KBM-7 (cell line): Measurements from ENCODE around the gene ENOX1.

Source experiments
- DNase-seq: peaks from one replicate; pipeline ENCODE4 v3.0.0-alpha.2; 2015
- in situ Hi-C: fragments of 300-500 bp; cut with MboI; formaldehyde crosslinking; loops from 2 replicates; pipeline ENCODE4 v1.14.3; 2020; ENCODE audit warnings: low sequenced_read_pairs, low pct_unique_long_range_greater_than_20kb, mixed read lengths

Gene ENOX1

GRCh38 chr13:43757266-43757665 lies 29.5 kb downstream of the ENOX1 start:
- no peak for DNase-seq
- in situ Hi-C loops = no loop called here

- in situ Hi-C loops = no loop called here
- DNase-seq = no peak
Measured at GRCh38 chr13:43755844-43756243, 30.9 kb downstream of the ENOX1 start.

- in situ Hi-C loops = no loop called here
- no peak for DNase-seq
Measured at GRCh38 chr13:43751624-43752023, 35.1 kb downstream of the ENOX1 start.

- no peak for DNase-seq
- in situ Hi-C loops = no loop called here
Measured at GRCh38 chr13:43749503-43749902, 37.3 kb downstream of the ENOX1 start.

GRCh38 chr13:43744261-43745031 lies 42.3 kb downstream of the ENOX1 start:
- in situ Hi-C loops = no loop called here

GRCh38 chr13:43742911-43743310 lies 43.9 kb downstream of the ENOX1 start:
- in situ Hi-C loops = no loop called here
- DNase-seq = no peak

More at GRCh38 chr13:43744261-43745031, 42.3 kb downstream of the ENOX1 start:
- DNase-seq = no peak

DNA sequence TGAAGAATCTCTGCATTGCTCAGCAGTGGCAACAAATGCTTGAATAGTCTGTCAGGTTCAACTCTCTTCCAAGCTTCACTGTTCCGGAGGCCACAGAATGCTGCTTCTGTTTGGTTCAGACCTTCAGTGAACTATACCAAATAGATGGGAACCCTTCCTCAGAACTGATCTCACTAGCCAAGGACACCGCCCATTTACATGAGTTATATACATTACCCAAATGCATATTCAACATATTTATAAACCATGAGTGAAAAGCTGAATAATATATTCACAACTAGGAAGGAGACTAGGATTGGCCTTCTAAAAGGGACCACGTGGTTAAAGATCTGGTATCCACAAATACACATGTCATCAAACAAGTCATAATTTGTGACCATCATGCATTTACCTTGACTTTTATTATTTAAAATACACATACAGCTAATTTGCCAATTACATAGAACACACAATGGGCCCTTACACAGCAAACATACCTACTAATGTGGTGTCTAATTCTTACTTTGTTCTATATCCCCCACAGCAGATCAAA lies 49.3 kb downstream of the ENOX1 start:
- in situ Hi-C loops = no loop called here
- DNase-seq = no peak

DNA sequence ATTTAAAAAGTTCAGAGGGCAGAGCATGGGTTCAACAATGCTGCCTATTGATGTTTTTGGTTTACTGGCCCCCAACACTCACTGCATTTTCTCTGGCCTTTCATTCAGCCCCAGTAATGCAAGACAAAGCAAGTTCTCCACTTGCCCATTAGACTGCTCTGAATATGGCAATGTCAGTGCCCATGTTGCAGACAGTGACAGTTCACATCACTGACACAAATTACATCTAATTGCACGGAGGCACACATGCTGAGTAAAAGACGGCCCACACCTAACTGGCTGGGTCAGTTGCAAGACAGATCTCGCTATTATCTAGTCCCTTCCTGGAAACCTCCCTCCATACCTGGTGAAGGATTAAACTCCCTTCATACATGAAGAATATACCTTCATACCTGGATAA lies 54.0 kb downstream of the ENOX1 start:
- in situ Hi-C loops = no loop called here
- DNase-seq = no peak

DNA sequence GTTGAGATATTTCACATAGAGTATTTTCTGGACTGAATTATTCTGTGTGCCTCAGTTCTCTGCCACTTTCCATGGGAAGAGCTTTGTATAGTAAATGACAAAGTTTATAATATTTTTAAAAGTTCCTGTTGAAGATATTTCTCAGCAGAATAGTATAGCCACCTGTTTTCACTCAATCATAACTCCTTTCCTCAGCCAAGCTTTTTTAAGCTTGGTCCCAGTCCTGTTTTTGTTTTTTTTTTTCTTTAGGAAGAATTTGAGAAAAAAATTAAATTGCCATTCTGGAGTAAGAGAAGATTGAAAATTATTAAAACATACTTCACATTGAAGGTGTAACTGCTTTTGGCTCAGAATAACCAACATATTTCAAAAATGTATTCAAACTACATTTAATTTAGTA lies 55.5 kb downstream of the ENOX1 start:
- no peak for DNase-seq
- in situ Hi-C loops = no loop called here

DNA sequence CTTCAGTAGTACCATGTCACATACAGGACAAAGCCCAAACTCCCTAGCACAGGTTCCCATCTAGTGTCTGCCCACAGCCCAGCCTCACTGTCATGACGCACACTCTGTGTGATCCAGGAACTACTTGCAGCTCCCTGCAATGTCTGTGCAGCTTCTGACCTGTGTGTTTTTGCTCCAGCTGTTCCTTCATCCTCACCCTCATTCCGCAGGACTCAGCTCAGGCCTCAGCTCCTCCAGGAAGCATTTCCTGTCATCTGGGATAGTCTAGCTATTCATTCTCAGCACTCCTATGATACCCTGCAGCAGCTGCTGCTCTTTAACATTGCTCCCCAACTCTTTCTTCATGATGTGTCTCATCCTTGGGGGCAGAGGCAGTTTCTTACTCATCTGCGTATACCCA lies 56.1 kb downstream of the ENOX1 start:
- in situ Hi-C loops = no loop called here
- DNase-seq = no peak

DNA sequence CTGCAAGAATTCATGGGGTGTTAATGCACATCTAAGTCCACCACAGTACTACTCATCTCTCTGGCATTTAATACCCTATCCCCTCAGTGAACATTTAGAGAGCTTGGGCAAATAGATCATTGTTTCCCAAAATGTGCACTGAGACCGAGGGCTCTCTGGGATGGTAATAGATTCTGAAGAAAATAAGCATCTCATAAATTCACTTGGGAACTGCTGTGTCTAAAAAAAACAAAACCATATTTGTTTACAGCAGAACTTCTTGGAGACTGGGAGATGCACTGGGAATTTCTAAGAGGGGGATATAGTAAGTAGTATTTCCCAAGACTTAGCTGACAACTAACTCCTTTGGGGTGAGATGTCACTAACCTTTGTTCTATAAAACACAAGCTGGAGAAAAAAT lies 58.4 kb downstream of the ENOX1 start:
- no peak for DNase-seq
- in situ Hi-C loops = no loop called here

- DNase-seq = no peak
- in situ Hi-C loops = no loop called here
Measured at GRCh38 chr13:43727856-43728255, 58.9 kb downstream of the ENOX1 start.

DNA sequence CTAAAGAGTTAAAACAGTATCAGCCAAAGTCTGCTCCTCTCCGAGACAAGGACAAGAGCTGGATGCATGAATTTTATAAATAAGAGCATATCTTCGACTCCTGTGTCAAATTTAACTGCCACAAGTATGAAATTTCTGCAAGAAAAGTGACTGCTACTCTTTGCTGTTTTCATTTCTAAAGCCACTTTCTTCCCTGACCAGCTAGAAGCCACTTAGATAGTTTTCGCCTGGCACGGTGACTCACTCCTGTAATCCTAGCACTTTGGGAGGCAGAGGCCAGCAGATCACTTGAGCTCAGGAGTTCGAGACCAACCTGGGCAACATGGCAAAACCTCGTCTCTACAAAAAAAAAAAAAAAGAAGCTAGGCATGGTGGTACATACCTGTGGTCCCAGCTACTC lies 61.3 kb downstream of the ENOX1 start:
- no peak for DNase-seq
- in situ Hi-C loops = no loop called here

- no peak for DNase-seq
- in situ Hi-C loops = no loop called here
Measured at GRCh38 chr13:43720780-43721397, 65.9 kb downstream of the ENOX1 start.

- no peak for DNase-seq
- in situ Hi-C loops = no loop called here
Measured at GRCh38 chr13:43698758-43699157, 88.0 kb downstream of the ENOX1 start.

DNA sequence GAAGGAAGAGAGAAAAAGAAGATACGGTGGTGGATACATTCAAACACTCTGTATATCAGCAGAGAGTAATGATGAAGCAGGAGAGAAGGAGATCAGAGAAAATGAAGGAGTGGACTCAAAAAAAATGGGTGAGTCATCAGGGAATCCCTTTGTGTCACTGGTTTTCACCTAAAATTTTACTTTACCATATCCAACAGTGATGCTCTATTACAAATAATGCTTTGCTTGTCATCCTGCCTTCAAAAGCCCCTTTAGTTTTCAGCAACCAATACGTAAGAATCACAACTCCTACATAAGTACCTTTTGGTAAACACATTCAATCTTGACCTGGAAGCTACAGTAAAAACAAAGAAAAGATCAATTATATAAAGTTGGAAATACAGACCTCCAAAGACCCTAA lies 88.8 kb downstream of the ENOX1 start:
- DNase-seq = no peak
- in situ Hi-C loops = no loop called here

- no peak for DNase-seq
- in situ Hi-C loops = no loop called here
Measured at GRCh38 chr13:43697323-43697722, 89.4 kb downstream of the ENOX1 start.

GRCh38 chr13:43694146-43694664 lies 92.6 kb downstream of the ENOX1 start:
- DNase-seq = no peak

DNA sequence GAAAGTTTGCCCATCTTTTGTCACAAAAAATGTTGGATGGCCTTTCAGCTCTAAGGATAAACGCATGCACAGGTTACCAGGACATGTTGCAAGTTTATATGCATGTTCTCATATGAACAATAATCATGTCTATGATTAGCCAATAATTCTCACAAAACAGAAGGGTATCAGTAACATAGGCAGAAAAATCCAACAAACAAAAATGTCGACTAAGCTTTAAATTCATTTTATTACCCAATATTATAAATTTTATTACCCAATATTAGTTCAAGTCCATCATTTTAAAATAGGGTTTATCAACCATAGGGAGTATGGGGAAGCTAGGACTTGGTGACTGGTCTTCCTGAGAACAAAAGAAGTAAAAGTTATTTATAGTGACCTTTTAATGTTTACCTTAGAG lies 93.1 kb downstream of the ENOX1 start:
- no peak for DNase-seq
- in situ Hi-C loops = no loop called here

More at GRCh38 chr13:43694146-43694664, 92.6 kb downstream of the ENOX1 start:
- in situ Hi-C loops = no loop called here

GRCh38 chr13:43688227-43688907 lies 98.4 kb downstream of the ENOX1 start:
- in situ Hi-C loops = no loop called here
- no peak for DNase-seq
